ENCODE measurements around the gene CD74.
A peak's percentile ranks its signal among the peaks of the same experiment; 100 is the strongest.

Gene CD74

DNA sequence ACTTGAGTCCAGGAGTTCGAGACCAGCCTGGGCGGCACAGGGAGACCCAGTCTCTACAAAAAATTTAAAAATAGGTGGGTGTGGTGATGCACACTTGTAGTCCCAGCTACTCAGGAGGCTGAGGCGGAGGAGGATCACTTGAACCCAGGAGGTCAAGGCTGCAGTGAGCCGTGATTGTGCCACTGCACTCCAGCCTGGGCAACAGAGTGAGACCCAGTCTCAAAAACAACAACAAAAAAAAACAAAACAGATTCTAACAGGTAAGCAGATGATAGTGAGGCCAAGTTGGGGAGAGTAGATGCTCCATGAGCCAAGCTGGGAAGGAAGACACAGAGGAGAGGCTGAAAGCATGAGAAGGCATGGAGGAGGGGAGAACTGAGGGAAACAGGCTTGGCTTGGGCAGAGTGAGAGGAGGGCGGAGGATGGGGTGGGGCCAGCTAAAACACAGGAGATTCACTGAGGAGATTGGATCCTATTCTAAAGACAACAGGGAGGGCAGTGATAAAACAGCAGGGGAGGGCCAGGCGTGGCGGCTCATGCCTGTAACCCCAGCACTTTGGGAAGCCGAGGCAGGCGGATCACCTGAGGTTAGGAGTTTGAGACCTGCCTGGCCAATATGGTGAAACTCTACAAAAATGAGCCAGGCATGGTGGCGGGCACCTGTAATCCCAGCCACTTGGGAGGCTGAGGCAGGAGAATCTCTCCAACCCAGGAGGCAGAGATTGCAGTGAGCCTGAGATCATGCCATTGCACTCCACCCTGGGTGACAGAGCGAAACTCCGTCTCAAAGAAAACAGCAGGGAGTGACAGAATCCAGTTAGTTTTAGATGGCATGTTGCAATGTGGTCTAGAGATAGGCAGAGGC is 28.5 kb upstream of the CD74 start:
- H3K27ac ChIP-seq = peak overlapping the region; percentile 29; the same call in 1 of the 2 replicates
- no peak for TF ChIP-seq ZFX (IDR thresholded peaks at IDR 0.05)
- TF ChIP-seq, protein P1, sequence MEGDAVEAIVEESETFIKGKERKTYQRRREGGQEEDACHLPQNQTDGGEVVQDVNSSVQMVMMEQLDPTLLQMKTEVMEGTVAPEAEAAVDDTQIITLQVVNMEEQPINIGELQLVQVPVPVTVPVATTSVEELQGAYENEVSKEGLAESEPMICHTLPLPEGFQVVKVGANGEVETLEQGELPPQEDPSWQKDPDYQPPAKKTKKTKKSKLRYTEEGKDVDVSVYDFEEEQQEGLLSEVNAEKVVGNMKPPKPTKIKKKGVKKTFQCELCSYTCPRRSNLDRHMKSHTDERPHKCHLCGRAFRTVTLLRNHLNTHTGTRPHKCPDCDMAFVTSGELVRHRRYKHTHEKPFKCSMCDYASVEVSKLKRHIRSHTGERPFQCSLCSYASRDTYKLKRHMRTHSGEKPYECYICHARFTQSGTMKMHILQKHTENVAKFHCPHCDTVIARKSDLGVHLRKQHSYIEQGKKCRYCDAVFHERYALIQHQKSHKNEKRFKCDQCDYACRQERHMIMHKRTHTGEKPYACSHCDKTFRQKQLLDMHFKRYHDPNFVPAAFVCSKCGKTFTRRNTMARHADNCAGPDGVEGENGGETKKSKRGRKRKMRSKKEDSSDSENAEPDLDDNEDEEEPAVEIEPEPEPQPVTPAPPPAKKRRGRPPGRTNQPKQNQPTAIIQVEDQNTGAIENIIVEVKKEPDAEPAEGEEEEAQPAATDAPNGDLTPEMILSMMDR (conservative IDR thresholded peaks at IDR 0.05) = no peak

DNA sequence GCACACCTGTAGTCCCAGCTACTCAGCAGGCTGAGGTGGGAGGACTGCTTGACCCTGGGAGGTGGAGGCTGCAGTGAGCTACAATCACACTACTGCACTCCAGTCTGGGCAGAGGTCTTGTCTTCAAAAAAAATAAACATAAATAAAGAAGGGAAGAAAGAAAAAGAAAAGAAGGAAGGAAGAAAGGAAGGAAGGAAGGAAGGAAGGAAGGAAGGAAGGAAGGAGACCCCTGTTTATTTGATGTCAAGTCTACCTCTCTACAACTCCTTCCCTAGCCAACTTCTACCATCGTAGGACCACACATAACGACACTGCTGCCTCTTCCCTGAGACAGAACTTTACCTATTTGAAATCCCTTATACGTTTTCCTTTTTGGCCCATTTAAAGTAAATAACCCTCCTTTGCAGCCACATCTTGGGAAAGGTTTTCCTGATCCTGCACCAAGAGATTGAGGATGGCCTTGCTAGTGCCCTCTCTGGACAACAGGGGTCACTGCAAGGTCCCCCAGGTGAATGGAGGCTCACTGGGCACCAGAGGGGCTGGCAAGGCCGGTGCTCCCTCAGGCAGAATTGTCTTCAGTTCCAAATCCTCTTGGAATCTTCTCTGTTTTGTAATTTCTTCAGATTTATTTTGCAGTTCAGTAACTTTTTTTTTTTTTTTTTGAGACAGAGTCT is 26.3 kb upstream of the CD74 start:
- no peak for TF ChIP-seq ZFX (IDR thresholded peaks at IDR 0.05)
- TF ChIP-seq, protein P1 (conservative IDR thresholded peaks at IDR 0.05) = peak; percentile 81
- H3K27ac ChIP-seq = no peak overlapping the region

DNA sequence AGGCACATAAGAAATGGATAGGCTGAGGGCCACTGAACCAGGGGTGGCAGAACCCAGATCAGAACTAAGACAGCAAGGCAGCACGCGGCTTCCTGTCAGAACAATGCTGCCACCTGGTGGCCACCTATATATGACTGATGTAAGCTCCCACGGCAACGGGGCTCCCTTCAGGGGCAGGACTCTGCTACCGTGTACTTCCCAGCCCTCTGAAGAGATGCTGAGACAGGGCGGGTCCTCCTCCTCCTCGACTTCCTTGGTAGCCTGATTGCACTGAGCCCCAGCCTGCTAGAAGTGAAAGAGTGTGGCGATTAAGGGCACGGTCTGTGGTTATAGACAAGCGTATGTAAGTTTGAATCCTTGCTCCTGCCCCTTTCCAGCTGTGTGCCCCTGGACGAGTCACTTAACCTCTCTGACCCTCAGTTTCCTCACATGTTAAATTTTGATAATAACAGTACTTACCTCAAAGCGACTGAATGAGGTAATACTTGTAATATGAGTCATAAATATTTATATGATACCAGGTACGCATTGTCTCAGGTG is 23.5 kb upstream of the CD74 start:
- no peak for TF ChIP-seq ZFX (IDR thresholded peaks at IDR 0.05)
- TF ChIP-seq, protein P1 (conservative IDR thresholded peaks at IDR 0.05) = peak; percentile 94
- no peak overlapping the region for H3K27ac ChIP-seq

DNA sequence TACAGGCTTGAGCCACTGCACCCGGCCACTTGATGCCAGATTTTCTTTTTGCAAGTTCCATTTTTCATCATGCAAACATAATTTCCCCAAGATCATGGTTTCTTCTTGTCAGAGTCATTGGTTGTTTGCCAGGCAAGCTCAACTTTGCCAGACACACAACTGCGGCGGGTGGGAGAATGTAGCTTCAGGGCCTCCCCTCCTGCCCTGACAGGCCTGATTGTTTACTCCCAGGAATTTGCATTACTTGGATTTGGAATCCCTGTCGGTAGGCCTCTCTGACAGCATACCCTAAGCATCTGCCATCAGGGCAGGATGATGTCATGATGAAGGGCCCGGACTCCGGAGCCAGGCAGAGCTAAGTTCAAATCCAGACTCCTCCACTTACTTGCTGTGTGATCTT is 21.8 kb upstream of the CD74 start:
- H3K27ac ChIP-seq = no peak overlapping the region
- TF ChIP-seq, protein P1 (conservative IDR thresholded peaks at IDR 0.05) = no peak
- TF ChIP-seq ZFX (IDR thresholded peaks at IDR 0.05) = no peak

DNA sequence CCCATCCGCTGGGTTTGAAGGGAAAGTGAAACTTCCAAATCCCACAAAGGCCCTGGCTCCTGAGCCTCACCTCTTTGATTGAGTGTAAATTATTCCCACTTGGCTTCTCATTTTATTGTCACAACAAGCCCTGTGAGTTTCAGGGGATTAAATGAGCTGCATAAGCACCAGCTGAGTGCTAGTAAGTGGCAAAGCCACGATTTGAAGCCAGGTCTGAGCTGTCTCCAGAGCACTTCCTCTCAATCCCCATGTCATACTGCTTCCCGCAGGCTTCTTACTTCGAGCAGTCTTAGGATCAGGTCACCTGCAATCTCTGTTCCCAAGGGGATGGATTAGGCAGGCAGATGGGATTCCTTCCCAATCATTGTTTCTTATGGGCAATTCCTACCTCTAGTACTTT is 18.9 kb upstream of the CD74 start:
- TF ChIP-seq, protein P1 (conservative IDR thresholded peaks at IDR 0.05) = no peak
- TF ChIP-seq ZFX (IDR thresholded peaks at IDR 0.05) = no peak
- H3K27ac ChIP-seq = no peak overlapping the region

DNA sequence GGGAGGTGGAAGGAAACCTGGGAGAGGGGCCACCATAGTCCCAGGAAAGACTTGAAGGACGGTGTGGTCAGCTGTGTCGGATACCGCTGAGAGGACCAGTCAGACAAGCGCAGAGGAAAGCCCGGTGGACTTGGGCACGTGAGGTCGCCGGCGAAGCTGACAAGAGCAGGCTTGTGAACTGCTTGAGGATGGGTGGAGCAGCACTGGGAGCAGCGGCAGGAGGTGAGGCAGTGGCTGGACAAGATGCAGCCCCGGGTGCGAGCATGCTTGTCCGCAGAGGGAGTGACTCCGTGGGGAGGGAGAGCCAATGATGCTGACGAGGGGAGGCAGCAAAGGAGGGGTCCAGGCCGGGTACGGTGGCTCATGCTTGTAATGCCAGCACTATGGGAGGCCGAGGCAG is 18.3 kb upstream of the CD74 start:
- no peak for TF ChIP-seq ZFX (IDR thresholded peaks at IDR 0.05)
- TF ChIP-seq, protein P1 (conservative IDR thresholded peaks at IDR 0.05) = no peak
- no peak overlapping the region for H3K27ac ChIP-seq

DNA sequence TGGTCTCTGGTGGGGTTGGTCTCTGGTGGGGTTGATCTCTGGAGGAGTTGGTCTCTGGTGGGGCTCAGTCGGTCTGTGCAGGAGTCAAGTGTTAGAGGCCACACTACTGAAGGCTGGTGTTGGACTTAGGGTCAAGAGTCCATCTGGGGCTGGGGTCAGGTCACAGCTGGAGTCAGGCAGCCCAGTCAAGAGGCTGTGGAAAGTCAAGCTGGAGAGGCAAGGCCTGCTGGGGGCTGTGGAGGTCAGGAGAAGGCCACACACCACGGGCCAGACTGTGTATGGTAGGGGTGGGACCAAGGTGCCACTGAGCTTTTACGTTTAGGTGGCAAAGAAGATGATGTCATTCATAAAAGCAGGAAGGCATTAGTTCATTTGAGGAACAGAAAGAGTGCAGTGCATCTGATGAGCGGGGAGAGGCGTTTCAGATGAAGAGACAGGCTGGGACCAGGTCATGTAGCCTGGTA is 16.7 kb upstream of the CD74 start:
- TF ChIP-seq ZFX (IDR thresholded peaks at IDR 0.05) = no peak
- TF ChIP-seq, protein P1 (conservative IDR thresholded peaks at IDR 0.05) = no peak
- H3K27ac ChIP-seq = no peak overlapping the region

Data from C4-2B (cell line).